UCSD-AML1 (cell line): ENCODE measurements around the gene ESYT1.

Experiments
- DNase-seq: peaks from one replicate; lab custom pipeline; 2025; ENCODE audit not compliant: unreplicated experiment; lab: John Stamatoyannopoulos, UW

The ESYT1 gene

GRCh38 chr12:56186957-56187356, 58.9 kb downstream of the ESYT1 start:
- DNase-seq: no peak

- DNase-seq: peak; percentile 22
Observed at GRCh38 chr12:56188131-56188777, 60.2 kb downstream of the ESYT1 start.

GRCh38 chr12:56188778-56189098, 60.7 kb downstream of the ESYT1 start:
- DNase-seq: peak; percentile 34

GRCh38 chr12:56189099-56189917, 61.2 kb downstream of the ESYT1 start, which contains the start of gene SMARCC2:
Gene SMARCC2, minus strand, starts transcription at chr12:56189483. Its CDS starts 22 bp downstream, at chr12:56189461.
- DNase-seq: peak; percentile 91

DNA sequence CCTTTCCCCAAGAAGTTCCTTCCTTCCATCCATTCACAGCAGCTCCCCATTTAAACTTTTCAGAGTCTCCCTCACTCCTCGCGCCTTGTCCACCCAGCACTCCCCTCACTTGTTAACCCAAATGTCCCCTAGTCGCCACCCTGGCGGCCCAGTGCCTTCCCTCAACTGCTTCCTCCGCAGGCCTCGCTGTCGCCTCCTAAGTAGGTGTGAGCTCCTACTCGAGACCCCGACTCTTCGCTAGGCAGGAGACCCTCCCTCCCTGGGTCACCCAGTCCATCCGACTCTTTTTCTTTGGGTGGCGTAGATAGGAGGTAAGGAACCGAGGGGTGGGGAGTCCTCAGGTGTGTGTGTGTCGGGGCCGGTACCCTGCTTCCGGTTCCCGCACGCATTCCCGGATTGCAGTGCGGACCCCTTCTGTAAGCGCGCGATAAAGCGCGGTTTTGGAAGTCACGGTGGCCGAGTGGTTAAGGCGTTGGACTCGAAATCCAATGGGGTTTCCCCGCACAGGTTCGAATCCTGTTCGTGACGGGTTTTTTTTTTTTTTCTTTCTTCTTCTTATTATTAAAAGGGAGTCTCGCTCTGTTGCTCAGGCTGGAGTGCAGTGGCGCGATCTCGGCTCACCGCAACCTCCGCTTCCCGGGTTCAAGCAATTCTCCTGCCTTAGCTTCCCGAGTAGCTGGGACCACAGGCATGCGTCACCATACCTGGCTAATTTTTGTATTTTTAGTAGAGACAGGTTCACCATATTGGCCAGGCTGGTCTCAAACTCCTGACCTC, 62.0 kb downstream of the ESYT1 start:
- DNase-seq: peak; percentile 92

- DNase-seq: no peak
Observed at GRCh38 chr12:56190695-56191155, 62.7 kb downstream of the ESYT1 start.

DNA sequence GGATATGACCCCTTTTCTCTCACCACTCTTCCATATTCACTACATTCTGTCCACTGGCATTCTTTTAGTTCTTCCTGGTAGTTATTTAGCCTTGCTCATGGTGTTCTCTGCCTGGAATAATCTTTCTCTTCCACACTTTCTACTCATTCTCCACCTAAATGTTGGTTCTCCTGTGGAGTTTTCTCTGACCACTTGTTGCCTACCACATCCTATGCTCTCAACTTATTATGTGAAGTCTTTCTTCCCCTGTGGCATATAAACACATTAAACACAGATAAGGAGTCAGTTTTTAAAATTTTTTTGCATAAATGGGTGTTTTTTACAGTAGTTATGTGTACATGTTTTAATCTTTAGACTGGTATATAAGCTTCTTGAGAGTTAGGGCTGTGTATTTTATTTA, 64.5 kb downstream of the ESYT1 start:
- DNase-seq: no peak

GRCh38 chr12:56193025-56193578, 65.0 kb downstream of the ESYT1 start:
- DNase-seq: peak; percentile 16
